ENCODE results near the gene SLC17A7. TPM values are rescaled to one million over a fixed set of nuclear protein-coding genes. Genes with fewer than 3 reads are reported as not detected.

The SLC17A7 gene
- total and polyA plus RNA-seq, 2 donors (not counting 1 experiment from before 2014, with no cell fraction given) = 0.08 to 0.33 TPM

GRCh38 chr19:49455773-49456172, 14.4 kb upstream of the SLC17A7 start:
- no peak for DNase-seq (ENCODE audit: low read depth in 2 of 2)
- TF ChIP-seq CTCF (conservative IDR thresholded peaks at IDR 0.05 in 1 of 2, IDR thresholded peaks at IDR 0.05 in 1 of 2; ENCODE audit: low read depth in 1 of 2, low read length in 2 of 2) = no peak
- TF ChIP-seq EZH2 (IDR thresholded peaks at IDR 0.05; ENCODE audit: low read length, missing control alignments) = no peak
- Histone ChIP-seq H3K36me3 (ENCODE audit: control insufficient read depth, insufficient read depth, low read length) (no peaks in the 10 kb centered on the region), H3K4me2 (ENCODE audit: extremely low read depth, insufficient read depth, low read length) (no peak overlapping the region), H2AFZ (ENCODE audit: low read length) (no peak overlapping the region), H3K27me3 (ENCODE audit: control insufficient read depth, insufficient read depth, low read length) (no peaks in the 10 kb centered on the region), H3K4me1 (ENCODE audit: control insufficient read depth, extremely low read depth, insufficient read depth, low read length) (peaks cover under 1% of the 10 kb centered on the region), H3K27ac (ENCODE audit: insufficient read depth, low read length) (peak overlapping the region; percentile 31), H3K79me2 (ENCODE audit: control insufficient read depth, insufficient read depth, low read length) (peaks cover 5% of the 10 kb centered on the region), H3K9me3 (ENCODE audit: control insufficient read depth, insufficient read depth, low read depth, low read length) (no peaks in the 10 kb centered on the region), H3K4me3 (replicated peaks in 1 of 4; ENCODE audit: control extremely low read depth in 1 of 4, insufficient read depth in 1 of 4, low read depth in 3 of 4, low read length in 4 of 4) (no peak overlapping the region), H3K9ac (ENCODE audit: insufficient read depth, low read length) (no peak overlapping the region), H4K20me1 (ENCODE audit: control insufficient read depth, extremely low read depth, insufficient read depth, low read length) (no peaks in the 10 kb centered on the region)

- Histone ChIP-seq H2AFZ (ENCODE audit: low read length) (peak overlapping the region; percentile 74), H3K4me2 (ENCODE audit: extremely low read depth, insufficient read depth, low read length) (peak overlapping the region; percentile 95), H3K9me3 (ENCODE audit: control insufficient read depth, insufficient read depth, low read depth, low read length) (no peaks in the 10 kb centered on the region), H3K27me3 (ENCODE audit: control insufficient read depth, insufficient read depth, low read length) (no peaks in the 10 kb centered on the region), H3K4me1 (ENCODE audit: control insufficient read depth, extremely low read depth, insufficient read depth, low read length) (peaks cover 3% of the 10 kb centered on the region), H3K9ac (ENCODE audit: insufficient read depth, low read length) (peak overlapping the region; percentile 84), H3K36me3 (ENCODE audit: control insufficient read depth, insufficient read depth, low read length) (peaks cover 2% of the 10 kb centered on the region), H3K79me2 (ENCODE audit: control insufficient read depth, insufficient read depth, low read length) (peaks cover 11% of the 10 kb centered on the region), H4K20me1 (ENCODE audit: control insufficient read depth, extremely low read depth, insufficient read depth, low read length) (no peaks in the 10 kb centered on the region), H3K27ac (ENCODE audit: insufficient read depth, low read length) (peak overlapping the region; percentile 93), H3K4me3 (replicated peaks in 1 of 4; ENCODE audit: control extremely low read depth in 1 of 4, insufficient read depth in 1 of 4, low read depth in 3 of 4, low read length in 4 of 4) (peak overlapping the region; percentile 70 to 84 (median 74))
- TF ChIP-seq EZH2 (IDR thresholded peaks at IDR 0.05; ENCODE audit: low read length, missing control alignments) (no peak), CTCF (conservative IDR thresholded peaks at IDR 0.05 in 1 of 2, IDR thresholded peaks at IDR 0.05 in 1 of 2; ENCODE audit: low read depth in 1 of 2, low read length in 2 of 2) (no peak)
- no peak for DNase-seq (ENCODE audit: low read depth in 2 of 2)
These were observed 12.5 kb upstream of the SLC17A7 start for GRCh38 chr19:49453757-49454240.

GRCh38 chr19:49453013-49453756, 11.9 kb upstream of the SLC17A7 start, which contains the start of gene ALDH16A1:
Gene ALDH16A1, plus strand, starts transcription at chr19:49453225. Its CDS starts 107 bp downstream, at chr19:49453332.
- no peaks in the 10 kb centered on the region for H3K27me3 ChIP-seq (ENCODE audit: control insufficient read depth, insufficient read depth, low read length)
- H3K4me1 ChIP-seq (ENCODE audit: control insufficient read depth, extremely low read depth, insufficient read depth, low read length) = peaks cover 3% of the 10 kb centered on the region
- H3K36me3 ChIP-seq (ENCODE audit: control insufficient read depth, insufficient read depth, low read length) = peaks cover 2% of the 10 kb centered on the region
- TF ChIP-seq CTCF (conservative IDR thresholded peaks at IDR 0.05 in 1 of 2, IDR thresholded peaks at IDR 0.05 in 1 of 2; ENCODE audit: low read depth in 1 of 2, low read length in 2 of 2) (no peak), EZH2 (IDR thresholded peaks at IDR 0.05; ENCODE audit: low read length, missing control alignments) (no peak)
- H3K79me2 ChIP-seq (ENCODE audit: control insufficient read depth, insufficient read depth, low read length) = peaks cover 11% of the 10 kb centered on the region
- peak within 1 kb of the TSS; percentile 95 for H3K4me2 ChIP-seq (ENCODE audit: extremely low read depth, insufficient read depth, low read length)
- peak; percentile 95 to 98 for DNase-seq (ENCODE audit: low read depth in 2 of 2)
- peak within 1 kb of the TSS; percentile 84 for H3K9ac ChIP-seq (ENCODE audit: insufficient read depth, low read length)
- no peaks in the 10 kb centered on the region for H3K9me3 ChIP-seq (ENCODE audit: control insufficient read depth, insufficient read depth, low read depth, low read length)
- peak within 1 kb of the TSS; percentile 70 to 97 (median 74) for H3K4me3 ChIP-seq (replicated peaks in 1 of 4; ENCODE audit: control extremely low read depth in 1 of 4, insufficient read depth in 1 of 4, low read depth in 3 of 4, low read length in 4 of 4)
- H4K20me1 ChIP-seq (ENCODE audit: control insufficient read depth, extremely low read depth, insufficient read depth, low read length) = no peaks in the 10 kb centered on the region
- peak within 1 kb of the TSS; percentile 79 for H2AFZ ChIP-seq (ENCODE audit: low read length)
- peak within 1 kb of the TSS; percentile 93 for H3K27ac ChIP-seq (ENCODE audit: insufficient read depth, low read length)

Measured in fibroblast of lung (primary cell).